Ureter (tissue), 1 donor: Measurements from ENCODE around the gene PWWP2B. TPM values are rescaled to one million over a fixed set of nuclear protein-coding genes. Genes with fewer than 3 reads are reported as not detected.
"Not testable (repeated sequence)": the region's sequence is repeated elsewhere in the genome, so short reads cannot be mapped to it uniquely, and the experiment has no call there.

Experiments used
- DNase-seq: peaks from one replicate; pipeline ENCODE4 v3.0.0-alpha.2; 2020; ENCODE audit warnings: low spot score
- total RNA-seq: library from RNA; stranded (reverse); gene quantifications from one replicate; pipeline ENCODE4 v1.2.4, GENCODE V29; 2023
- donor health status: DM: yes; HTN: yes; CAD: no.

Gene PWWP2B
- total RNA-seq, 1 donor from 2014 or later, result 46.0 TPM

GRCh38 chr10:132380986-132381385, 16.0 kb upstream of the PWWP2B start:
- DNase-seq, result not testable (repeated sequence)

- DNase-seq, result no peak
Observed at GRCh38 chr10:132381741-132382140, 15.3 kb upstream of the PWWP2B start.

- no peak for DNase-seq
Observed at GRCh38 chr10:132382231-132382922, 14.6 kb upstream of the PWWP2B start.

- DNase-seq, result no peak
Observed at GRCh38 chr10:132383101-132383500, 13.9 kb upstream of the PWWP2B start.

GRCh38 chr10:132383751-132384196, 13.2 kb upstream of the PWWP2B start:
- no peak for DNase-seq

GRCh38 chr10:132384618-132385388, 12.2 kb upstream of the PWWP2B start:
- no peak for DNase-seq

GRCh38 chr10:132385389-132385667, 11.7 kb upstream of the PWWP2B start:
- no peak for DNase-seq

- DNase-seq, result no peak
Observed at GRCh38 chr10:132385721-132386418, 11.1 kb upstream of the PWWP2B start.

GRCh38 chr10:132386419-132386831, 10.6 kb upstream of the PWWP2B start:
- no peak for DNase-seq

- not testable (repeated sequence) for DNase-seq
Observed at GRCh38 chr10:132386896-132387295, 10.1 kb upstream of the PWWP2B start.

- DNase-seq, result peak; percentile 83
Observed at GRCh38 chr10:132387764-132388210, 9.2 kb upstream of the PWWP2B start.

GRCh38 chr10:132388891-132389432, 8.0 kb upstream of the PWWP2B start:
- DNase-seq, result peak; percentile 52

GRCh38 chr10:132389433-132390169, 7.4 kb upstream of the PWWP2B start:
- no peak for DNase-seq

GRCh38 chr10:132390170-132390920, 6.7 kb upstream of the PWWP2B start:
- DNase-seq, result no peak

- no peak for DNase-seq
Observed at GRCh38 chr10:132390921-132391675, 5.9 kb upstream of the PWWP2B start.

GRCh38 chr10:132391676-132392020, 5.4 kb upstream of the PWWP2B start:
- DNase-seq, result no peak

- DNase-seq, result no peak
Observed at GRCh38 chr10:132392184-132392800, 4.7 kb upstream of the PWWP2B start.

- DNase-seq, result no peak
Observed at GRCh38 chr10:132392811-132393694, 3.9 kb upstream of the PWWP2B start.

- DNase-seq, result no peak
Observed at GRCh38 chr10:132393695-132394181, 3.3 kb upstream of the PWWP2B start.
